Measurements from ENCODE around the gene NPR2.

GRCh38 chr9:35771075-35771433 lies 20.3 kb upstream of the NPR2 start:
- no peak for TF ChIP-seq EZH2 (IDR thresholded peaks at IDR 0.05; ENCODE audit: borderline replicate concordance, low read length)
- no peak for TF ChIP-seq CTCF (conservative IDR thresholded peaks at IDR 0.05 in 1 of 2, IDR thresholded peaks at IDR 0.05 in 1 of 2; ENCODE audit: extremely low read depth in 1 of 2, insufficient read depth in 1 of 2, low read depth in 1 of 2, low read length in 2 of 2)
